ENCODE data around the gene TMTC2.
"Not testable (repeated sequence)": the region's sequence is repeated elsewhere in the genome, so short reads cannot be mapped to it uniquely, and the experiment has no call there.

The TMTC2 gene

DNA sequence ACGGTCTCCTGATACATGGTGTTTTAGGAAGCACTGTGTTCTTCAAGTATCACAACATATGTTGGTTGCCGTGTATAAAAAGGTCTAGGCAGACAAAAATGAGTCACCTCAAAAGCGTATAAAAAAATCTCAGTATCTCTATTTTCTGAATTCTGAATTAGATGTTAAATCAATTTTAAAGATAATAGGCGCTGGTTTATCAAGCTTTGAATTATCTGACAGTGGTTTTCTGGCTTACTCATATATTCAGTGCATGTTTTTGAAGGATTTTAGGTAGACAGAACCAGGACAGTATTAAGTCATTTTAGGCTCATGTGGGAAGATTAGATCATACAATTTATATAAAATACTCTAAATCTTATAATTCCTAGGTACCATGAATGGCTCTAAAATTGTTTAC, 110.8 kb downstream of the TMTC2 start:
- no peak for DNase-seq

DNA sequence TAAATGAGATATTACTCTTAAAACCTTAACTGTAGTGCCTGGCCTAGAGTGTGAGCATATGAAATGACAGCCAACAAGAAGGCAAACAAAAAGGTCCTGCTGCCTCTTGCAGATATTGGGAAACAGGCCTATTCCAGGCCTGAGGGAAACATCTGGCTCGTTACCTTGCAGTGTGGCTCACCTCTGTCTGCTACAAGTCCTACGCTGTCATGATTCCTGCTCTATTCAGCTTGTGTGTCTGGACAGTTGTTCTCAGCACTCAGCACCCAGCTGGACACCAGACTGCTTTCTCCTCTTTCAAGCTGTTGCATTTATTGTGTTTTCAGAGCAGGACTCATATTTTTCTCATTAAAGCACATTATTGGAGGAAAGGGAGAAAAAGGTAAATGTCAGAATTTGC, 113.5 kb downstream of the TMTC2 start:
- DNase-seq = no peak

DNA sequence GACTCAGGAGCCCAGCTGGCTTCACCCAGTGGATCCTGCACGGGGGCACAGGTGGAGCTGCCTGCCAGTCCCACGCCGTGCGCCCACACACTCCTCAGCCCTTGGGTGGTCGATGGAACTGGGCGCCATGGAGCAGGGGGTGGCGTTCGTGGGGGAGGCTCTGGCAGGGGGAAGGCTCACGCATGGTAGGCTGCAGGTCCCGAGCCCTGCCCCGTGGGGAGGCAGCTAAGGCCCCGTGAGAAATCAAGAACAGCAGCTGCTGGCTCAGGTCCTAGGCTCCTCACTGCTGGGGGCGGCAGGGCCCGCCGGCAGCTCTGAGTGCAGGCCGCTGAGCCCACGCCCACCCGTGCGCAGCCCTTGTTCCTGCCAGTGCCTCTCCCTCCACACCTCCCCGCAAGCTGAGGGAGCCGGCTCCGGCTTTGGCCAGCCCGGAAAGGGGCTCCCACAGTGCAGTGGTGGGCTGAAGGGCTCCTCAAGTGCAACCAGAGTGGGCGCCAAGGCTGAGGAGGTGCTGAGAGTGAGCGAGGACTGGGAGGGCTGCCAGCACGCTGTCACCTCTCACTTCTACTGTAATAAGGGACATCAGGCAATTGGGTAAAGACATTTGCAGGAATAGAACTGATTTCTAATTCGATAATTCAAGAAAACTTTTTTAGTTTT, 115.4 kb downstream of the TMTC2 start:
- no peak for DNase-seq

DNA sequence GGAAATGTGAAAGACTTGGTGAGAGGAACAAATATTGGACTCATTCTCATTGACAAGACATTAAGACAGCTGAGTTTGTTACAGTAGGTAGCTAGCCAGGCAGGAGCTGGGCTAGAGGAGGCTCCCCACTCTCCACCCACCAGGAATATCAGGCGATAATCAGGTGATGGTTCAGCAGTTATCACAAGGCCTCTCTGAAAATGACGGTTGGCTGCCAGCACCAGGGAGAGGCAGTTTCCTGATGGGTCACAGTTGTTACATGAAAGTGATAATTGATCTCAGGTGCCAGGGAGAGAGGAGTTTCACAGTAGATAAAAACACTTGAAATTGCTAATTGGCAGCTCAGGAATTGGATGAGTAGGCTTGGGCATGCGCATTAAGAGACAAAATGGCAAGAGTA, 116.5 kb downstream of the TMTC2 start:
- no peak for DNase-seq

DNA sequence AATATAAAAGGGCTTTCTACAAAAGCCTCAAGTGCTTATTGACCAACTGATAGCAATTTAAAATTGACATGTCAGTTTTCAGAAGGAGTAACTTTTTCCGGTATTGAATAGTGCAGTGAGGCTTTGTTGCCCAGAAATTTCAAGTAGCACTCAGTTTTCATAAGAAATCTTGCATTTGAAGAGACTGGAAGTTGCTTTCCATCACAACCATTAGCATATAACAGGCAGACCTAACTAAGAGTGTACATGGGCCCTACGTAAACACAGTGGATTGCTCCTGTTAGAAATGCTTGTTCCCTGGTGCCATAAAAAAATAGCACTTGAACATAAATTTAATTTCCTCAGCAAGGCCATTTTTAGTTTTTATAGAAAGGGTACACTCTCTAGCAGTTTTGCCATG, 117.9 kb downstream of the TMTC2 start:
- DNase-seq = no peak

DNA sequence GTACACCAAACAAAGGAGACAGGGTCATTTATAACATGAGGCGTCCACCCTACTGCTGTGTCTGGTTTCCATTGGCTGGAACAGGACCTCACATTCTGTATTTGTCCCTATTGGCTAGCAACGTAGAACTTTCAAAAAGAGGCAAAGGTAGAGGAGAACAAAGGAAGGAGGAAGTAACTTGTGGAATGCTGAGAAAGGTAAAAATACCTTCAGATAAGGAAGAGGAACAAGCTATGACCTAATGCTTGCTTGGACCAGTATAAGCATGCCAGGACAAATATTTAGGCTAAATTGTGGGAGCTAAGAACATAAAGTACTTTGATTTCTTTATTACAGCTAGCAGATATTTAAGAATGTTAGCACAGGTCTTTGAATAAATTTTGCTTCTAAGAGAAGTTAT, 118.3 kb downstream of the TMTC2 start:
- DNase-seq = not testable (repeated sequence)

DNA sequence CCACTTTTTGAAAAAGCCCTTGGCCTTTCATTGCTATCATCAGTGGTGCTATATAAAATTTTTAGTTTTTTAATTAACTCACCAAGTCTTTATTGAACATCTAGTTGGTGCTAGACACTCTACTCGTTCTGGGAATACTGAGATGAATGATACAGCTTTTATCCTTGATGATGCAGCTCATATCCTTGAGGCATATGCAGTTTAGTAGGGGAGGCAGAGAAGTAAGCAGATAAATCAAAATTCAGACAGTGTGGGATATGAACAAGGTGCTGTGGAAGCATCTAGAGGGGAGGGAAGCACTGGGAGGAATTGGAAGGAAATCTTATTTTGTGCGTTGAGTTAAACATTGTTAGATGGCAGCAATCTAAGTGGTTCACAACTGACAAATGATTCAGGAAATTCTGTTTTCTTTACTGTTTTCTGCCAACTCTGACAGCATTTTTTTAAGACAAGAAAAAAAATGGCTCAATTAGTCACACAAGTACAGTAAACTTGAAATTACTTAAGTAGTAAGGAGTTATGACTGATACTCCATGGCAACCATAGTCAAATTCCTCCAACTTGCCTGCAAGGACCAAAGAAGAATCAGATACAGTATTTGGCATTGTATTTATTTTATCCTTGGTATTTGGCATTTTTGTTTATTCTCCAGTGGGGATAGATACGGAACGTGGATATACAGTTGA, 119.2 kb downstream of the TMTC2 start:
- no peak for DNase-seq

DNA sequence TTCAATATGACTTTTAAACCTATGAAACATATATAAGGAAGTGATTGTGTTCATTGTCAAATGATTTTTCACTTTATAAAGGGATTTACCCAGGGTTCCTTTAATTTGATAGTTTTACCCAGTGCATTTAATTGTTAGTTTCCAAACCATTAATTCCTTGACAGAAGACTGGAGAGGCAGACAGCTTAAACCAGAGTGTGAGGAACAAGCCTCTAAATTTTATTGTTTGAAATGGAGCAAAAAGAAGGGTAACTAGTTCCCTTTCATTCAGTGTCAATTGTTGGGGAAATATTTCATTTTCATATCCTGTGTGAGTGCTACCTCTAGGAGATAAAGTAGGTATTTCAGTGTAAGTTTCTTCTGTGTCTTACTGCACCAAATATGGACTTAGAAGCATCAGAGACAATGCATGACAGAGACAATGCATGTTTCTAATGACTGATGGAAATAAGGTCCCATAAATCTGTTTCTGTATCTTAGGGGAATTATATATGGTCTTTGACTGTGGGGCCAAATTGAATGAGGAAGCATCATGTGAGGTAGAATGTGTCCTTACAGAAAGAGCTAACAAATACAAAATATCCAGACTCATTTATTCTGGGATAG, 120.5 kb downstream of the TMTC2 start:
- no peak for DNase-seq

DNA sequence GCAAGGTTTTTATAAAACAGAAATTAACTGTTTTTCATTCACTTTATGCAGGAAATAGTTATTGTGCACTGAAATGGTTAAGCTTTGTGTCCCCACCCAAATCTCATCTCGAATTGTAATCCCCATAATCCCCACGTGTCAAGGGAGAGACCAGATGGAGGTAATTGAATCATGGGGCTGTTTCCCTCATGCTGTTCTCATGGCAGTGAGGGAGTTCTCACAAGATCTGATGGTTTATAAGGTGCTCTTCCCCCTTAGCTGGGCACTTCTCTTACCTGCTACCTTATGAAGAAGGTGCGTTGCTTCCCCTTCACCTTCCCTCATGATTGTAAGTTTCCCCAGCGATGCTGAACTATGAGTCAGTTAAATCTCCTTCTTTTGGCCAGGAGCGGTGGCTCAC, 123.9 kb downstream of the TMTC2 start:
- DNase-seq = no peak

DNA sequence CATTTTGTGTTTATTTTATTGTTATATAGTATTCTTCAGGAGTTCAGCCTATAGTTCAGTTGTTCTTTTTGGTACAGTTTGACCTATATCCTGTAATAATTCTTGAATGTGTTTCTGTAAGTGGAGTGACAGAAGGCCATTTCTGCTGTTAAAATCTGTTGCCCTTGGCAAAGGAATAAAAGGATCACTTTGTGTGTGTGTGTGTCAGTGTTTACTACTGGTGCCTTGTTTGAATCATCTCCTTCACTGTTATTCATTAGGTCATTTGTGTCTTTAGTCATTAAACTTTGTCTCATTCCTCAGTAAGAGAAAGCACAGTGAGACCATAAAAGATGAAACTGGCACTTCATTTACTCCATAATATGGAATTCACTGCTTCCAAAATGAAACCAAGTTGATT, 130.7 kb downstream of the TMTC2 start:
- no peak for DNase-seq

DNA sequence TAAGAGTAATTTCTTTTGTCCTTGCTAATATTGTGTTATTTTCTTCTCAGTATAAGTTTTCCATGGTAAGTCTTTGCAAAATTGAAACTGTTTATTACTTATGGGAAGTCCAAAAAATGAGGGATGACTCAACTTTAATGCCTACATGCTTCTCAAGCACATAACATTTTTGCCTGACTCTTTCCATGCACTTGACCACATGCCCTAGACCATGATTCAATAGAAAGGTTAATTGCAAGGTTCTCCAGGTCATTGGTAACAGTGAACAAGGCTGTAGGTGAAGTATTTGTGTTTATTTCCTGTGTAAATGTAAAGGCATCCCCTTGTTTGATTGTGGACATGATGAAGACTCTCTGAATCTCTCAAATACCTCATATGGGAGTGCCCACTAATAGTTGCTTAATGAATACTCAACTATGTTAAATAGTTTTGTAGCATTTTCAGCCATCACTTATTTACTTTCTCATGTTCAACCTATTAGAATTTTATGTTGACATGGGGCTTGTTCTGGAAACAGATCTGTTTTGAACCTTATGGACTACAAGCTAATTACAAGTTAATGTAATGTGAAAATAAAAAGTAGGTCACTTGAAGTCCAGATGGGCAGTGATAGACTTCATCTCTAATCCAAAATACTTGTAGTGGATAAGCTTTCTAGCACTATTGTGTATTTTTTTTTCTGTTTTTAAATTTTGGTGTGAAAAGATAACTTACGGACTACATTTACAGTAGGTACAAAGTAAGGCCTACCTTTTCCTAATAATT, 131.7 kb downstream of the TMTC2 start:
- DNase-seq = no peak

DNA sequence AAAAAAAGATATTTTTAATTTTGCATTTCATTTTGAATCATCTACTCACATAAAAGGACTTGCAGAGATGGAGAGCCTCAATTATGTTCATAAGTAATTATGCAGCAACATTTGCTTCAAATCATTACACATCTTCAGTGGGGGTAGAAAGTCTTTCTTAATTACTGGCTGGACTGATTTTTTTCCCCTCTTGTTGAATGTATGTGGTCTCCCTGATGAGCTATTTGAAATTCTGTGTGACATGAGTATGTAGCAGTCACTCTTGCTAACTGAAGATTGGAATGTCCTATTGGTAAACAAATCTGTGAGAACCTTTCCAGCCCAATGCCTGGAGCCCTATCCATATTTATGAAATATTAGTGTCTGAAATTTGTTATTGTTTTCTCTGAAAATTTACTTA, 139.8 kb downstream of the TMTC2 start:
- DNase-seq = no peak

DNA sequence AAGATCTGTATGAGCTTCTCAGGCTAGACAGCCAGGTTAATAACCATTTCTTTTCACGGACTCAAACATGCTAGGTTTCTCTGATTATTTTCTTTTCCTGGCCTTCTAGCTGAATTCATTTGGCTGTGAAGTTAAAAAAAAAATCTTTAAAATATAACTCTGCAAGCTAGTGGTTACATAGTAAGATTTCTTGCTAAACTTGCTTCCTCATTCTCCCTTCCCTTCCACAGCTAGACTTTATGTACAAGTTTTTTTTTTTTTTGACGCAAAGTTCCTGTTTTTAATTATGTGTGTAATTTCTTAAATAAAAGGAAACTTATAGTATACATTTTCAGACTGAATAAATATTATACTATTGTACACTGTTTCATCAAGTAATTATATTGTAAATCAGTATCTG, 145.4 kb downstream of the TMTC2 start:
- DNase-seq = no peak

DNA sequence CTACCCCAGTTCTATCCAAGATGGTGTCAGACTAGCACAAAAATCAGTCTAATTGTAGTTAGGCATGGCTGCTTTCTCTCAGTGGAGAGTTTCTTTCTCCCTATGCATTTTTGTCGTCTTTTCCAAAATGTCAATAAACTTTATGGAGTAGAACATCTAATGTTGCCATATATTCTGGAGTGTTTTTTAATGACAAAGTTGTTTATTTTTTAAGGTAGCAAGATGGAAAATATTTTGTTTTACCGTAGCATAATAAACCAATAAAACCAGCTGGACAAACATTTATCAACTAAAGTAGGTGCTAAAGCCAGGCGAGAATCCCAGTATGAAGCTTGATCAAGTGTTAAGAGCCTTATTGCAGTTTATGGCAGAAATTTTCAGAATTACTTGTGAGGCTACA, 146.3 kb downstream of the TMTC2 start:
- no peak for DNase-seq

DNA sequence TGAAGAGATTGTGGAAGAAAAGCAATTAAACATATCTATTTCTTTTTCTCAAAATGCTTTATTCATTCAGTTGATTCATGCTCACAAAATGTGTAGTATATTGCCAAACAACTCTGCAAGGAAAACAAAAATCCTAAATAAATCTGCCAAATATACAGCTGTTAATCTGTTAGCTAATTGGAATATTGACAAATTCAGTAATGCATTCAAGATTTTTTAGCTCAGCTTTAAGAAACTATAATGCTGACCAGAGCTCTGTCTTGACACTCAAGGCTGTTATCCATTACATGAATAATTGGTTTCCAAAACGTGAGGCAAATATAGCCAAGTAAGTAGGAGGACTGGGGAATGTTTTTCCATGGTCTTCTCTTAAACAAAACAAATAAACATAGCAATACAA, 146.8 kb downstream of the TMTC2 start:
- no peak for DNase-seq

DNA sequence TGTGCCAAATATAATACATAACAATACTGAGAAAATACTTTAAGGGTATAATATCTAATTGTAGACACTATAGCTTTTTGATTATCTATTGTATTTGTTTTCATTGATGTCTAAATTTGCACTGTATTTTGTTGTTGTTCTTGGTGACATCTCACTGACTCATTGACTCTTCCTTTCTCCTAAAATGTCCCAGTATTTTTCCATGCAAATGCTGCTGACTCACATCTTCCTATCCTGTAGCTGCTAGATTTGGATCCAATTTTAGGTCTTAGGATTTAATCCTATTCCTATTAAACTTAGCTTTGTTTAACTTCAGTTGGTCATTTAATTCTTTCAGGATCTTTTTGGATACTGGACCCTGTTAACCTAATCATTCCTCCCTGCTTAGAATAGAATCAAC, 148.5 kb downstream of the TMTC2 start:
- DNase-seq = no peak

DNA sequence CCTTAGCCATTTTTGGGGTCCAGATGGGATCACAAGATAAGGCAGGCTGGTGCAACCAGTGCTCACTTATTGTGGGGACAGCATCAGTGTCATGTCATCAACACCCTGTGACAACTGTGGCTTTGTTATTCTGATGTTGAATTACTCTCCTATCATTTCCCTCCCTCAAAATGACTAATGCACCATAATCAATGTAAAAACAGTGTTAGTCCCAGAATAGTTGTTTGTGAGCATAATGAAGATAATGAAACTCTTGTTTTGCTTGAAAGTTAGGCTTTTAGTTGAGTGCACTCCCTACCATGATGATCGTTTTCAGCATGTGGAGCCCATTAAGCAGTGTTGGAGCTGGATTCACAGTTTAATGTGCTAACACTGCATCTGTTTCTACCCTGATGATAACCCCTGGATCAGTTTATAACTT, 151.4 kb downstream of the TMTC2 start:
- no peak for DNase-seq

DNA sequence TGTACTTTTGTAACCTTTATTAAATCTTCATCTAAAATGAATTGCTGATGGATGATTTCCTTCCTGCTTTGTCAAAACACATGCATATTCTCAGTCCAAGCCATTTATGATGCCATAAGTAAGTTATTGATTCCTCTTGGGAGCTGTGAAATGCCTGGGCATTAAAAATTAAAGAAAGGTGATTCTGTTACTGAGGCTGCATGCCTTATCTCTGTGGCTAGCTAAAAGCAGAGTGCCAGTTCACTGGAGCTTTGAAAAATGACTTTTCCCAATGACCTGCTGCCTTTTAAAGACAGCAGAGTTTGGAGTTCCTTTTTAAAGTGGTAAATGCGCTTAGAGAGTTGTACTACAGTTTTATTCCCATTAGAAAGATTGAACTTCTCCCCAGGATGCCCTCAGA, 152.1 kb downstream of the TMTC2 start:
- DNase-seq = no peak

DNA sequence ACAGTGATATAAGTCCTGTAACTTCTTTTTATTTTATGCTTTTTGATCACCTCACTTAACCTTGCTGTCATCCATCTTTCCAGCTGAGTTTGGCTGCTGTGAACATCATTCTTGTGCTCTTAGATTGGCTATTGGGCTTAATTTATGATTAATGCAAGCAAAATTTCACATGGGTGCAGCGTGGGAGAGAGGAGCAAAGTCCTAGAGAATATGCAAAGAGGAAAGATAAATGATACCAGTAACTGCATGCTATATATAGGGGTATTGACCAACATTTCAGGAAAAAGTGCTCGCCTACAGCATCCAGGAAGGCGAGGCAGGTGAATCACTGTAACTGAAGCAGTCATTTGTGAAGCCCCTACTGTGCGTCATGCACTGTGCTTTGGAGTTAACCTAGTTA, 153.1 kb downstream of the TMTC2 start:
- no peak for DNase-seq

DNA sequence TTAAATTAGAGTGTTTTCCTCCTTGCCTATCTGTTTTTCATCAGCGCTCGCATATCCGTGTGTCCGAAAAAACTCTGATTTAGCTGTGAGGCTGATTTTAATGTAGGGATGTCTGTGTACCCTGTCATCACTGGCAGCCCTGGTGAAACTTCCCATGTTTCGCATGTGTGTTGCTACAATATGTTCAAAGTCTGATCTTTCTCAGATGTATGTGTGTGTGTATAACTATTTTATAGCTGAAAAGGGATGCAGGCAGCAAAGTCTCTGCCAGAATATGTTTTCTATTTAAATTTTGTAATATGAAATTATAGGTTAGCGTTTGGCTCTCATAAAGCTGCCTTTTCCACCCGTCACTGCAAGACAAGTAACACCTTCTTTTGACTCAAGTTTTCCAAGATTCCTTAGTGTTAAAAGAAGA, 154.8 kb downstream of the TMTC2 start:
- no peak for DNase-seq

DNA sequence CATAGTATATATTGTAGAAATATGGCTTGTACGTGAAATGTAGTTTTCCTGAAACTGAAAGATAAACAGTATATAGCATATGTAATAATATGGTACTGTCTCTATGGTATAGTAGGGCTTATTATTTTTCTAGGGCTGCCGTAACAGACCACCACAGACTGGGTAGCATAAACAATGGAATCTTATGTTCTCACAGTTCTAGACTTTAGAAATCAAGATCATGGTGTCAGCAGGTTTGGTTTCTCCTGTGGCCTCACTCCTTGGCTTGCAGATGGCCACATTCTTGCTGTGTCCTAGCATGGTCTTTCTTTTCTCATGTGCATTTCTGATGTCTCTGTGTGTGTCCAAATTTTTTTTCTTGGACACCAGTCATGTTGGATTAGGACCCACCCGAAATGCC, 155.8 kb downstream of the TMTC2 start:
- no peak for DNase-seq

DNA sequence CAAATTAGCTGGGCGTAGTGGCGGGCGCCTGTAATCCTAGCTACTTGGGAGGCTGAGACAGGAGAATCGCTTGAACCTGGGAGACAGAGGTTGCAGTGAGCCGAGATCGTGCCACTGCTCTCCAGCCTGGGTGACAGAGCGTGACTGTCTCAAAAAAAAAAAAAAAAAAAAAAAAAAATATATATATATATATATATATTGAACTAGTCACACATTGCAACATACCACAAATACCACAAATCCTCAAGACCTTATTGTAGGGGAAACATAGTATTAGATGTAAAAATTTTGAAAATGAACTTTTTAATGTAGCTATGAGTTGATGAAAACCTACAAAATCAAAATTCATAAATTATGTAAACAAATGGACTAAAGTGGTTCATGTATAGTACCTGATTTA, 158.4 kb downstream of the TMTC2 start:
- not testable (repeated sequence) for DNase-seq

DNA sequence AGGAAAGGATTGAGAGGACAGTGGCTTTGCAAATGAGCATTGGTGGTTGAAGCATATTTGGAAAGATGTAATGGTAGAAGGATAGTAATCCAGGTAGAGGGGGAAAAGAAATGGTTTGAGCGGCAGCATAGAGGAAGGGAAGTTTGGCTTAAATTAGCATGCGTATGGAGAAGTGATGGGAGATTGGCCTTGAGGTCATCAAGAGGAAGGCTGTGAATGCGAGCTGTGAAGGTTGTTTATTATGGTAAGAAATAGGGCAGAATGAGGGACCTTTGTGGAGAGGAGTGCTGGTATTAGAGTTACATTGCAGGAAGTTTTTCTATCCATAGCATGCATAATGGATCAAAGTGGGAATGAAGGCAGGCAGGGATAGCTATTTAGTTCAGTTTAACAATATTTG, 162.1 kb downstream of the TMTC2 start:
- no peak for DNase-seq

DNA sequence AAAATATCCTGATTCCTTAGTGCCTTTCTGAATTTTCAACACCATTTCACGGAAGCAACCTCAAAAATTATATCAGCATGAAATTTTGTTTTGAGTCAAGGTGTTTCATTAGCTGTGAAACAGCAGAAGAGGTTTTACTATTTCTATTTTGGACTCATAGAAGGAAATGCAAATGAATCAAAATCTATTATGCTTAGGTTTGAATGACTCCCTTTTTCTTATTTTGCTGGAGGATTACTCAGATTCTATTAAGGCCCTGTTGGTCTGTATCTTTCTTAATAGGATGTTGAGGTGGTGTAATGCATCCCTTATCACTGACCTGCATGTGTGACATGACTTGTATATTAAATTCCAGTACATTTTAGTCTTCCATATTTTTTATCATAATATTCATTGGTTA, 165.8 kb downstream of the TMTC2 start:
- no peak for DNase-seq
